Keratinocyte (primary cell): Measurements from ENCODE around the gene TBCD. TPM values are rescaled to one million over a fixed set of nuclear protein-coding genes. Genes with fewer than 3 reads are reported as not detected.

Experiments used
- DNase-seq: peaks from one replicate; pipeline ENCODE4 v3.0.0-alpha.2; 2011; ENCODE audit warnings: low read depth, missing footprints, low spot score
- FAIRE-seq: peaks from 2 replicates; lab custom pipeline; 2011; peaks lifted over from hg19 to GRCh38; lab: Jason Lieb, UNC
- H2AFZ ChIP-seq: 2 replicates; pipeline ENCODE4 v1.6.0; 2012; ENCODE audit warnings: low read length, control low read depth, inconsistent platforms; ENCODE audit not compliant: control insufficient read depth
- H3K27ac ChIP-seq: 2 replicates; pipeline ENCODE4 v1.5.1; 2011; ENCODE audit warnings: low read length; ENCODE audit not compliant: control insufficient read depth, insufficient read depth
- H3K27me3 ChIP-seq: 3 replicates; pipeline ENCODE4 v1.6.0; 2011; ENCODE audit warnings: low read length; ENCODE audit not compliant: control insufficient read depth, insufficient read depth; ENCODE audit errors: extremely low read depth
- H3K36me3 ChIP-seq, 2 experiments: 2 replicates in 1 of 2; 3 replicates in 1 of 2; pipeline ENCODE4 v1.5.1; 2011; ENCODE audit warnings: low read length in 2 of 2, mild to moderate bottlenecking in 1 of 2; ENCODE audit not compliant: control insufficient read depth in 2 of 2, insufficient read depth in 2 of 2; ENCODE audit errors: extremely low read depth in 1 of 2
- H3K4me1 ChIP-seq: 3 replicates; pipeline ENCODE4 v1.5.1; 2011; ENCODE audit warnings: low read length; ENCODE audit not compliant: control insufficient read depth, insufficient read depth; ENCODE audit errors: extremely low read depth
- H3K4me2 ChIP-seq: 3 replicates; pipeline ENCODE4 v1.6.0; 2011; ENCODE audit warnings: low read depth, low read length; ENCODE audit not compliant: control insufficient read depth, insufficient read depth; ENCODE audit errors: extremely low read depth
- H3K4me3 ChIP-seq, 3 experiments: fragments of 200-600 bp in 1 of 3; sonication (generic) in 1 of 3; 2 replicates in 2 of 3; 3 replicates in 1 of 3; pipeline ENCODE4 v1.5.1; 2011 to 2016; ENCODE audit warnings: low read length in 3 of 3, mild to moderate bottlenecking in 3 of 3, control low read depth in 2 of 3, inconsistent platforms in 1 of 3, low read depth in 1 of 3, mixed read lengths in 1 of 3, mixed run types in 1 of 3, moderate library complexity in 1 of 3; ENCODE audit not compliant: control insufficient read depth in 2 of 3, insufficient read depth in 2 of 3; ENCODE audit errors: extremely low read depth in 1 of 3
- H3K79me2 ChIP-seq: 2 replicates; pipeline ENCODE4 v1.6.0; 2012; ENCODE audit warnings: low read length; ENCODE audit not compliant: control insufficient read depth, insufficient read depth
- H3K9ac ChIP-seq: 3 replicates; pipeline ENCODE4 v1.6.0; 2011; ENCODE audit warnings: low read length; ENCODE audit not compliant: control insufficient read depth, insufficient read depth; ENCODE audit errors: extremely low read depth
- H3K9me1 ChIP-seq: 3 replicates; pipeline ENCODE4 v1.6.0; 2011; ENCODE audit warnings: low read length; ENCODE audit not compliant: control insufficient read depth, insufficient read depth; ENCODE audit errors: extremely low read depth
- H3K9me3 ChIP-seq: 2 replicates; pipeline ENCODE4 v1.5.1; 2012; ENCODE audit warnings: low read depth, low read length; ENCODE audit not compliant: control insufficient read depth
- H4K20me1 ChIP-seq: 3 replicates; pipeline ENCODE4 v1.6.0; 2011; ENCODE audit warnings: low read length; ENCODE audit not compliant: control insufficient read depth, insufficient read depth; ENCODE audit errors: extremely low read depth
- CTCF ChIP-seq, 3 experiments: IDR thresholded peaks in 1 of 3; conservative IDR thresholded peaks in 1 of 3; optimal IDR thresholded peaks in 1 of 3; 2 replicates in 2 of 3; 3 replicates in 1 of 3; pipeline versions ENCODE3 to v1.5.1; 2011; ENCODE audit warnings: low read length in 3 of 3, mild to moderate bottlenecking in 3 of 3, moderate library complexity in 2 of 3, control low read depth in 1 of 3, inconsistent platforms in 1 of 3; ENCODE audit not compliant: insufficient read depth in 2 of 3; ENCODE audit errors: extremely low read depth in 1 of 3
- EZH2 ChIP-seq: IDR thresholded peaks from one replicate; pipeline ENCODE4 v1.6.1; 2012; ENCODE audit warnings: inconsistent platforms, mild to moderate bottlenecking, low read length, moderate library complexity
- dilution Hi-C: fragments of 300-500 bp; cut with MboI; formaldehyde crosslinking; loops from one replicate; pipeline ENCODE4 v1.7.0; 2020; ENCODE audit warnings: low sequenced_read_pairs; ENCODE audit not compliant: extremely low pct_ligation_motif_present
- polyA plus RNA-seq, 5 experiments: library from polyadenylated mRNA; depleted of rRNA in 3 of 5; stranded (reverse) in 3 of 5; stranded (forward) in 1 of 5; unstranded in 1 of 5; fragments of >200 nt; gene quantifications; 1 replicate in 1 of 5; 2 replicates in 3 of 5; 3 replicates in 1 of 5; pipeline versions ENCODE4 v1.2.1 to v1.2.3, GENCODE V29; 2011 to 2012; ENCODE audit warnings: missing spikeins in 2 of 5, low read depth in 1 of 5, low replicate concordance in 1 of 5

Gene TBCD
- polyA plus RNA-seq, 1 donor (not counting 4 experiments of a cell fraction or from before 2014, with no cell fraction given): 36.2 TPM

GRCh38 chr17:82941021-82942001 is 189.4 kb downstream of the TBCD start:
- no peak overlapping the region for H3K4me3 ChIP-seq
- H3K36me3 ChIP-seq: peaks cover 26 to 37% of the 10 kb centered on the region in 2 experiments
- no peaks in the 10 kb centered on the region for H3K9me1 ChIP-seq
- no peak for TF ChIP-seq EZH2
- TF ChIP-seq CTCF (optimal IDR thresholded peaks at IDR 0.05 in 1 of 3, IDR thresholded peaks at IDR 0.05 in 1 of 3, conservative IDR thresholded peaks at IDR 0.05 in 1 of 3; ENCODE audit: extremely low read depth in 1 of 3, insufficient read depth in 2 of 3, low read length in 3 of 3): no peak
- H2AFZ ChIP-seq: no peak overlapping the region
- no peak overlapping the region for H3K9ac ChIP-seq
- no peaks in the 10 kb centered on the region for H3K79me2 ChIP-seq
- FAIRE-seq (no peak), DNase-seq (no peak)
- H4K20me1 ChIP-seq: no peaks in the 10 kb centered on the region
- no peaks in the 10 kb centered on the region for H3K27me3 ChIP-seq
- dilution Hi-C loops: no loop called here
- H3K4me1 ChIP-seq: no peaks in the 10 kb centered on the region
- H3K4me2 ChIP-seq: no peak overlapping the region
- H3K27ac ChIP-seq: no peak overlapping the region
- peaks cover 10% of the 10 kb centered on the region for H3K9me3 ChIP-seq

DNA sequence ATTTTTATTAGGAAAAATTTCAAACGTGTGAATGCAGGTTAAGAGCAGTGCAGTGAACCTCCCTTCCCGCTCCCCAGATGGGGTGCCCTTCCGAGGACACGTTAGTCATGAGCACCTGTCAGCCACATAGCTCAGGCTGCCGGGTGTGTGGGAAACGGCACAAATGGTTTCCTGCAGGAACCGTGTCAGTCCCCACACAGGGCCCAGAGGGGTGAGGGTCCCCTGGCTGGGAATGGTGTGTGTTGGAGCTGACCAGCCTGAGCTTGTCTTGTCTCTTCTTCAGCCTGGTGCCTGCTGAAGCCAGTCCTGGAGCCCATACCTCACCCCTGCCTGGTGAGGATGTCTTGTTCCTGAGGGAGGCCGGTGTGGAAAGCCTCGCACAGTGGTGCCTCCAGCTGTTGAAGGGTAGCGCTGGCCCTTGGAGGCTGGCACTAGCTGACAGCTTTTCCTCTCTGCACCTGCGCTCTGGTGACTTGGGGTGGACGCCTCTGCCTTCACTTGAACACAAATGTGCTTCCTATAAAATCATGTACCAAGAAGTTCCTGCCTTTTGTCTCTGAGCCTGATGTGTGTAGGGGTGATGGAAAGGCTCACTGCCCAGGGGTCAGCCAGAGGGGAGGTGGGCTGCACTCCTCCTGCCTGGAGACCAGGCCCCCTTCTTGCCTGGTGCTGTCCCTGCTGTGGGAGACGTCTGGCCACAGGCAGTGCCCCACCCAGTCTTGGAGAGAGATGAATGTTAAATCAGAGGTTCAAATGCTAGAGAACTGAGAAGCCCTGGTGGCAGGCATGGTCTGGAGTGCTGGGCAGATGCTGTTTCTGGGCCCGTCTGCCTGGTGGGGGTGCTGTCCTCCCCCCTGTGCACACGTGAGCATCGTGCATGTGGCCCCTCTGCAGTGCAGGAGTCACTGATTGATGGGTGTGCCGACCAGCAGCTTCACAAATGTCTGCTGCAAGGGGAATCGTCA is 190.6 kb downstream of the TBCD start:
- H3K27me3 ChIP-seq: no peaks in the 10 kb centered on the region
- H4K20me1 ChIP-seq: no peaks in the 10 kb centered on the region
- no peak overlapping the region for H3K4me3 ChIP-seq
- H3K9me1 ChIP-seq: no peaks in the 10 kb centered on the region
- no peak overlapping the region for H3K27ac ChIP-seq
- no peak overlapping the region for H2AFZ ChIP-seq
- H3K36me3 ChIP-seq: peaks cover 20 to 34% of the 10 kb centered on the region in 2 experiments
- no peaks in the 10 kb centered on the region for H3K4me1 ChIP-seq
- dilution Hi-C loops: no loop called here
- no peak for TF ChIP-seq EZH2
- TF ChIP-seq CTCF (optimal IDR thresholded peaks at IDR 0.05 in 1 of 3, IDR thresholded peaks at IDR 0.05 in 1 of 3, conservative IDR thresholded peaks at IDR 0.05 in 1 of 3; ENCODE audit: extremely low read depth in 1 of 3, insufficient read depth in 2 of 3, low read length in 3 of 3): no peak
- FAIRE-seq (no peak), DNase-seq (no peak)
- no peak overlapping the region for H3K4me2 ChIP-seq
- peaks cover 10% of the 10 kb centered on the region for H3K9me3 ChIP-seq
- no peaks in the 10 kb centered on the region for H3K79me2 ChIP-seq
- no peak overlapping the region for H3K9ac ChIP-seq
